H9 (cell line): ENCODE results near the gene CNGB1. TPM values are rescaled to one million over a fixed set of nuclear protein-coding genes. Genes with fewer than 3 reads are reported as not detected.
"Not testable (repeated sequence)": the region's sequence is repeated elsewhere in the genome, so short reads cannot be mapped to it uniquely, and the experiment has no call there.

ENCODE experiments used
- DNase-seq: peaks from one replicate; pipeline ENCODE4 v3.0.0-alpha.2; 2017
- H2AFZ ChIP-seq: one replicate; pipeline ENCODE4 v1.6.1; 2013; ENCODE audit warnings: mild to moderate bottlenecking, low read length, control low read depth, moderate library complexity
- H2AK5ac ChIP-seq: 2 replicates; pipeline ENCODE4 v1.6.1; 2013; ENCODE audit warnings: low read length, control low read depth, mixed read lengths; ENCODE audit not compliant: insufficient read length
- H2BK120ac ChIP-seq: one replicate; pipeline ENCODE4 v1.6.1; 2013; ENCODE audit warnings: low read depth, mild to moderate bottlenecking, low read length, control low read depth, inconsistent platforms; ENCODE audit not compliant: poor library complexity, severe bottlenecking
- H2BK12ac ChIP-seq: 2 replicates; pipeline ENCODE4 v1.6.1; 2013; ENCODE audit warnings: low read length, control low read depth, mixed read lengths, low read depth; ENCODE audit not compliant: insufficient read length
- H2BK15ac ChIP-seq: 2 replicates; pipeline ENCODE4 v1.6.1; 2013; ENCODE audit warnings: low read depth, low read length, control low read depth
- H2BK20ac ChIP-seq: one replicate; pipeline ENCODE4 v1.6.1; 2013; ENCODE audit warnings: low read depth, mild to moderate bottlenecking, low read length, control low read depth, inconsistent platforms; ENCODE audit not compliant: poor library complexity, severe bottlenecking
- H2BK5ac ChIP-seq: 2 replicates; pipeline ENCODE4 v1.6.1; 2013; ENCODE audit warnings: low read length, control low read depth, mixed read lengths; ENCODE audit not compliant: insufficient read length
- H3K14ac ChIP-seq: 2 replicates; pipeline ENCODE4 v1.6.1; 2013; ENCODE audit warnings: low read length, control low read depth; ENCODE audit not compliant: insufficient read depth
- H3K18ac ChIP-seq: 2 replicates; pipeline ENCODE4 v1.6.1; 2013; ENCODE audit warnings: low read depth, mild to moderate bottlenecking, mixed read lengths, low read length, control low read depth; ENCODE audit not compliant: insufficient read length
- H3K23ac ChIP-seq: 2 replicates; pipeline ENCODE4 v1.6.1; 2013; ENCODE audit warnings: low read length, control low read depth, mixed read lengths, low read depth; ENCODE audit not compliant: insufficient read length
- H3K23me2 ChIP-seq: 2 replicates; pipeline ENCODE4 v1.6.1; 2013; ENCODE audit warnings: low read depth, mild to moderate bottlenecking, mixed read lengths, low read length, control low read depth; ENCODE audit not compliant: insufficient read length, poor library complexity, severe bottlenecking
- H3K27ac ChIP-seq: 2 replicates; pipeline ENCODE4 v1.5.1; 2013; ENCODE audit warnings: low read length, control low read depth, mixed read lengths, low read depth; ENCODE audit not compliant: insufficient read length
- H3K27me3 ChIP-seq: 2 replicates; pipeline ENCODE4 v1.6.1; 2013; ENCODE audit warnings: low read length, control low read depth, inconsistent platforms; ENCODE audit not compliant: insufficient read depth
- H3K4ac ChIP-seq: 2 replicates; pipeline ENCODE4 v1.6.1; 2013; ENCODE audit warnings: low read depth, mild to moderate bottlenecking, control low read depth, inconsistent platforms, low read length, moderate library complexity
- H3K4me1 ChIP-seq: 2 replicates; pipeline ENCODE4 v1.6.1; 2013; ENCODE audit warnings: low read length, control low read depth, inconsistent platforms; ENCODE audit not compliant: insufficient read depth
- H3K4me2 ChIP-seq: 2 replicates; pipeline ENCODE4 v1.6.1; 2013; ENCODE audit warnings: low read length, control low read depth, mixed read lengths; ENCODE audit not compliant: insufficient read length, insufficient read depth
- H3K56ac ChIP-seq: 2 replicates; pipeline ENCODE4 v1.6.1; 2013; ENCODE audit warnings: low read depth, mild to moderate bottlenecking, mixed read lengths, low read length, control low read depth; ENCODE audit not compliant: insufficient read length
- H3K79me1 ChIP-seq: 2 replicates; pipeline ENCODE4 v1.6.1; 2013; ENCODE audit warnings: low read depth, mild to moderate bottlenecking, moderate library complexity, low read length, control low read depth, inconsistent platforms; ENCODE audit not compliant: insufficient read depth, poor library complexity, severe bottlenecking
- H3K79me2 ChIP-seq: 2 replicates; pipeline ENCODE4 v1.6.1; 2013; ENCODE audit warnings: low read length, control low read depth, inconsistent platforms; ENCODE audit not compliant: insufficient read depth
- H3K9ac ChIP-seq: 2 replicates; pipeline ENCODE4 v1.6.1; 2013; ENCODE audit warnings: low read length, control low read depth, mixed read lengths; ENCODE audit not compliant: insufficient read length; ENCODE audit errors: extremely low read depth
- H3K9me3 ChIP-seq: one replicate; pipeline ENCODE4 v1.6.1; 2013; ENCODE audit warnings: low read depth, low read length, inconsistent platforms; ENCODE audit not compliant: control insufficient read depth
- H3T11ph ChIP-seq: one replicate; pipeline ENCODE4 v1.6.1; 2013; ENCODE audit warnings: mild to moderate bottlenecking, low read length, control low read depth, inconsistent platforms
- H4K20me1 ChIP-seq: one replicate; pipeline ENCODE4 v1.6.1; 2013; ENCODE audit not compliant: control insufficient read depth, insufficient read length, insufficient read depth
- H4K5ac ChIP-seq: 2 replicates; pipeline ENCODE4 v1.6.1; 2013; ENCODE audit warnings: low read depth, mild to moderate bottlenecking, mixed read lengths, low read length, control low read depth; ENCODE audit not compliant: insufficient read length
- H4K8ac ChIP-seq: replicated peaks from 2 replicates; pipeline ENCODE4 v1.6.1; 2013; ENCODE audit warnings: low read length, control low read depth, mixed read lengths, low read depth; ENCODE audit not compliant: insufficient read length
- H4K91ac ChIP-seq: 2 replicates; pipeline ENCODE4 v1.6.1; 2013; ENCODE audit warnings: low read depth, mild to moderate bottlenecking, moderate library complexity, mixed read lengths, low read length, control low read depth; ENCODE audit not compliant: insufficient read length
- H3K27ac Mint-ChIP-seq, 3 experiments: 2 replicates in 2 of 3; 3 replicates in 1 of 3; pipeline ENCODE4 v1.8.0; 2020 to 2021; ENCODE audit warnings: mixed read lengths in 3 of 3, mild to moderate bottlenecking in 1 of 3, moderate library complexity in 1 of 3
- H3K27me3 Mint-ChIP-seq: 2 replicates; pipeline ENCODE4 v1.8.0; 2021; ENCODE audit warnings: low read depth, mild to moderate bottlenecking, moderate library complexity, mixed read lengths
- H3K36me3 Mint-ChIP-seq, 3 experiments: 2 replicates in 2 of 3; 3 replicates in 1 of 3; pipeline ENCODE4 v1.8.0; 2020 to 2021; ENCODE audit warnings: low read depth in 3 of 3, mixed read lengths in 3 of 3; ENCODE audit not compliant: insufficient read depth in 1 of 3
- H3K4me1 Mint-ChIP-seq, 2 experiments: 2 replicates each; pipeline ENCODE4 v1.8.0; 2020; ENCODE audit warnings: mixed read lengths in 2 of 2
- H3K4me3 Mint-ChIP-seq, 2 experiments: 2 replicates in 1 of 2; 3 replicates in 1 of 2; pipeline ENCODE4 v1.8.0; 2020 to 2021; ENCODE audit warnings: mild to moderate bottlenecking in 2 of 2, mixed read lengths in 2 of 2, moderate library complexity in 1 of 2
- H3K9me3 Mint-ChIP-seq, 2 experiments: 2 replicates in 1 of 2; 3 replicates in 1 of 2; pipeline ENCODE4 v1.8.0; 2020; ENCODE audit warnings: mild to moderate bottlenecking in 2 of 2, mixed read lengths in 2 of 2, moderate library complexity in 1 of 2
- WGBS: extraction: QIAGEN DNeasy Blood & Tissue Kit; methylation state at CpG from one replicate; pipeline ENCODE4 v1.1.7; 2013; ENCODE audit warnings: missing lambda C conversion rate, low lambda C conversion rate, mixed read lengths; ENCODE audit not compliant: insufficient read length; ENCODE audit errors: extremely low coverage; 5-methylcytosine and 5-hydroxymethylcytosine counted together
- total RNA-seq: library from RNA; stranded (reverse); gene quantifications from 2 replicates; pipeline ENCODE4 v1.2.1, GENCODE V29; 2021
- TF ChIP-seq, protein P1 (sequence below): fragments of 200-600 bp; sonication (generic); conservative IDR thresholded peaks from 3 replicates; pipeline ENCODE4 v1.8.0; 2021; ENCODE audit warnings: antibody characterized with exemption, mild to moderate bottlenecking

The CNGB1 gene
- total RNA-seq, 1 experiment from 2014 or later, result not detected

DNA sequence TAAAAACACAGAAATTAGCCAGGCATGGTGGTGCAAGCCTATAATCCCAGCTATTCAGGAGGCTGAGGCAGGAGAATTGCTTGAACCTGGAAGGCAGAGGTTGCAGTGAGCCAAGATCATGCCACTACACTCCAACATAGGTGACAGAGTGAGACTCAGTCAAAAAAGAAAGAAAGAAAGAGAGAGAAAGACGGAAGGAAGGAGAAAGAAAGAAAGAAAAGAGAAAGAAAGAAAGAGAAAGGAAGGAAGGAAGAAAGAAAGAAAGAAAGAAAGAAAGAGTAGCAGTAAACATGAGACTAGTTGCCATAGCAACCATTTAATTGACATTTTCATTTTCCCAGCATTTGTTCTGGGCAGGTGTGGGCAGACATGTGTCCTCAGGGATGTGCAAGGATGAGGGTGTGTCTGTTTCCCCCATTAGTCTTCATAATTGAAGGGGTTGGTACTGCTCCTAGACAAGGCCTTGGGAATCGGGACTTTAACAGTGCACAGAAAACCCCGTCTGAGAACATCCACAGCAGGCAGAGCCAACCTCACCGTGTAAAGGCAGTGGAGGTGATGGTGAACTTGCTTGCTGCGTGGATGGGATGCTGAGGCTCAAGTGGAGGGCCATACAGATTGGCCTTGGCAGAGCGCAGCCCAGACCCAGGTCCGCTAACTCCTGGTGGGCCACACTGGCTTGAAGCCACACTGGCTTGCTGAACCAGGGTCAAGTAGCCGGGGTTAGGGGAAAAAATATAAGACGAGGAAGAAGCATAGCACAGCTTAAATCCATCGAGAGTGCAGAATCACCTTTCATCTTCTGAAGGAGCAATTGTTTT lies 133.4 kb downstream of the CNGB1 start:
- H2AFZ ChIP-seq, result no peak overlapping the region

DNA sequence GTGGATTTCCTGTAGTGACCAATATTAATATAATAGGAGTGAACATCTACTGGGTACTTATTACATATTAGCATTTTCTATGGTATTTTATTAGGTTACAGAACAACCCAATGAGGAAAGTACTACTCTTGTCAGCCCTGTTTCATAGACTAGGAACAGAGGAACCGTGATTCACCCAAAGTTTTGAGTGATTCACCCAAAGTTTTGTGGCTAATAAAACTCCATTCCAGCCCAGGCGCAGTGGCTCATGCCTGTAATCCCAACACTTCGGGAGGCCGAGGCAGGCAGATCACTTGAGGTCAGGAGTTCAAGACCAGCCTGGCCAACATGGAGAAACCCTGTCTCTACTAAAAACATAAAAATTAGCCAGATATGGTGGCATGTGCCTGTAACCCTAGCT lies 135.5 kb downstream of the CNGB1 start:
- not testable (repeated sequence) for H2AFZ ChIP-seq, H3K23me2 ChIP-seq, H2BK20ac ChIP-seq, H3K9ac ChIP-seq, H3K4me2 ChIP-seq, H2BK12ac ChIP-seq, H4K91ac ChIP-seq, H3T11ph ChIP-seq, H3K9me3 ChIP-seq, H3K36me3 Mint-ChIP-seq, H2BK120ac ChIP-seq, H3K18ac ChIP-seq, H3K27ac ChIP-seq, H3K14ac ChIP-seq, H3K79me1 ChIP-seq, H4K8ac ChIP-seq, H2BK15ac ChIP-seq, H3K27ac Mint-ChIP-seq, H3K56ac ChIP-seq, H3K23ac ChIP-seq, DNase-seq, H3K79me2 ChIP-seq, H2BK5ac ChIP-seq, H3K9me3 Mint-ChIP-seq, H4K20me1 ChIP-seq, H3K27me3 Mint-ChIP-seq, H2AK5ac ChIP-seq, H3K4ac ChIP-seq, H3K4me1 ChIP-seq, H4K5ac ChIP-seq, H3K4me3 Mint-ChIP-seq, H3K27me3 ChIP-seq
- H3K4me1 Mint-ChIP-seq, result peaks cover 27 to 31% of the 10 kb centered on the region in 2 experiments
- WGBS, result no CpG with 5 or more reads among the region's 4 CpGs

More for the DNA sequence above, 133.4 kb downstream of the CNGB1 start:
- H3K27me3 Mint-ChIP-seq, result no peaks in the 10 kb centered on the region; the same call in 1 of the 2 replicates
- H3T11ph ChIP-seq, result no peak overlapping the region
- H4K91ac ChIP-seq, result no peak overlapping the region
- H3K4me2 ChIP-seq, result no peak overlapping the region
- H3K27me3 ChIP-seq, result no peaks in the 10 kb centered on the region
- H3K9me3 ChIP-seq, result no peaks in the 10 kb centered on the region
- peak overlapping the region; percentile 90 for H3K18ac ChIP-seq
- no peak overlapping the region for H2BK5ac ChIP-seq
- no peak overlapping the region for H2BK20ac ChIP-seq
- WGBS, result no CpG with 5 or more reads among the region's 10 CpGs
- H4K5ac ChIP-seq, result peak overlapping the region; percentile 36
- H3K36me3 Mint-ChIP-seq, result no peaks in the 10 kb centered on the region
- no peaks in the 10 kb centered on the region for H3K79me2 ChIP-seq
- H3K9ac ChIP-seq, result no peak overlapping the region
- H3K4ac ChIP-seq, result no peak overlapping the region
- no peak overlapping the region for H3K23ac ChIP-seq
- no peak overlapping the region for H2AK5ac ChIP-seq
- no peak overlapping the region for H3K56ac ChIP-seq
- H3K4me3 Mint-ChIP-seq, result no peak overlapping the region; a peak in 2 of 5 replicates
- peak overlapping the region in 2 of 3 experiments; percentile 86 to 91; a peak in 4 of 7 replicates for H3K27ac Mint-ChIP-seq
- TF ChIP-seq, protein P1, sequence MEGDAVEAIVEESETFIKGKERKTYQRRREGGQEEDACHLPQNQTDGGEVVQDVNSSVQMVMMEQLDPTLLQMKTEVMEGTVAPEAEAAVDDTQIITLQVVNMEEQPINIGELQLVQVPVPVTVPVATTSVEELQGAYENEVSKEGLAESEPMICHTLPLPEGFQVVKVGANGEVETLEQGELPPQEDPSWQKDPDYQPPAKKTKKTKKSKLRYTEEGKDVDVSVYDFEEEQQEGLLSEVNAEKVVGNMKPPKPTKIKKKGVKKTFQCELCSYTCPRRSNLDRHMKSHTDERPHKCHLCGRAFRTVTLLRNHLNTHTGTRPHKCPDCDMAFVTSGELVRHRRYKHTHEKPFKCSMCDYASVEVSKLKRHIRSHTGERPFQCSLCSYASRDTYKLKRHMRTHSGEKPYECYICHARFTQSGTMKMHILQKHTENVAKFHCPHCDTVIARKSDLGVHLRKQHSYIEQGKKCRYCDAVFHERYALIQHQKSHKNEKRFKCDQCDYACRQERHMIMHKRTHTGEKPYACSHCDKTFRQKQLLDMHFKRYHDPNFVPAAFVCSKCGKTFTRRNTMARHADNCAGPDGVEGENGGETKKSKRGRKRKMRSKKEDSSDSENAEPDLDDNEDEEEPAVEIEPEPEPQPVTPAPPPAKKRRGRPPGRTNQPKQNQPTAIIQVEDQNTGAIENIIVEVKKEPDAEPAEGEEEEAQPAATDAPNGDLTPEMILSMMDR, result no peak
- no peak for DNase-seq
- H4K20me1 ChIP-seq, result no peaks in the 10 kb centered on the region
- H2BK15ac ChIP-seq, result no peak overlapping the region
- H2BK12ac ChIP-seq, result peak overlapping the region; percentile 60
- H3K79me1 ChIP-seq, result no peaks in the 10 kb centered on the region
- H3K27ac ChIP-seq, result no peak overlapping the region
- peaks cover 35 to 37% of the 10 kb centered on the region in 2 experiments for H3K4me1 Mint-ChIP-seq
- H2BK120ac ChIP-seq, result no peak overlapping the region
- no peaks in the 10 kb centered on the region for H3K9me3 Mint-ChIP-seq
- peak overlapping the region; percentile 41 for H4K8ac ChIP-seq
- no peaks in the 10 kb centered on the region for H3K23me2 ChIP-seq
- H3K14ac ChIP-seq, result peak overlapping the region; percentile 83; the same call in 1 of the 2 replicates
- 0 out of 2 replicates have a peak, but pooled peaks cover 2% of the 10 kb centered on the region for H3K4me1 ChIP-seq
